Stomach (tissue), 9 donors: ENCODE measurements around the gene CD2AP. TPM values are rescaled to one million over a fixed set of nuclear protein-coding genes. Genes with fewer than 3 reads are reported as not detected.

Source experiments
- DNase-seq, 2 donors: peaks; one replicate each; pipeline versions ENCODE4 v3.0.0 to v3.0.0-alpha.2; 2013 to 2019
- H3K27ac ChIP-seq, 5 donors: fragments of 200-600 bp in 4 of 5; sonication (generic) in 4 of 5; one replicate each; pipeline ENCODE4 v1.5.1; 2013 to 2019; ENCODE audit warnings: mild to moderate bottlenecking in 1 of 5, moderate library complexity in 1 of 5
- H3K27me3 ChIP-seq, 3 donors: fragments of 200-600 bp; sonication (generic); one replicate each; pipeline ENCODE4 v1.5.1; 2017 to 2019; ENCODE audit warnings: mixed run types in 1 of 3
- H3K36me3 ChIP-seq, 4 donors: fragments of 200-600 bp; sonication (generic); 1 replicate in 3 of 4; 2 replicates in 1 of 4; pipeline ENCODE4 v1.5.1; 2016 to 2019
- H3K4me1 ChIP-seq, 4 donors: fragments of 200-600 bp; sonication (generic); one replicate each; pipeline ENCODE4 v1.5.1; 2016 to 2019
- H3K4me3 ChIP-seq, 4 donors: fragments of 200-600 bp; sonication (generic) in 3 of 4; one replicate each; pipeline ENCODE4 v1.5.1; 2016 to 2019; ENCODE audit warnings: mild to moderate bottlenecking in 1 of 4
- H3K9me3 ChIP-seq, 4 donors: fragments of 200-600 bp; sonication (generic); one replicate each; pipeline ENCODE4 v1.5.1; 2016 to 2019
- CTCF ChIP-seq, 7 experiments: fragments of 450-650 bp in 4 of 7; fragments of 200-600 bp in 3 of 7; sonication (generic) in 3 of 7; IDR thresholded peaks; one replicate each; pipeline ENCODE4 v1.5.1; 2016 to 2019; ENCODE audit warnings: antibody characterized with exemption in 7 of 7, control low read depth in 2 of 7, mild to moderate bottlenecking in 1 of 7
- EP300 ChIP-seq: sonication (generic); formaldehyde crosslinking; IDR thresholded peaks from one replicate; pipeline ENCODE4 v1.6.1; 2017; ENCODE audit warnings: antibody characterized with exemption
- POLR2A ChIP-seq, 4 donors: fragments of 450-650 bp; IDR thresholded peaks; one replicate each; pipeline ENCODE4 v1.6.1; 2016; ENCODE audit warnings: antibody characterized with exemption in 4 of 4, control low read depth in 2 of 4, mild to moderate bottlenecking in 1 of 4, moderate library complexity in 1 of 4
- POLR2AphosphoS5 ChIP-seq, 3 donors: sonication (generic); formaldehyde crosslinking; IDR thresholded peaks; one replicate each; pipeline ENCODE4 v1.6.1; 2016; ENCODE audit warnings: antibody characterized with exemption in 3 of 3
- WGBS, 5 donors: extraction: QIAGEN DNeasy Blood & Tissue Kit in 3 of 5; methylation state at CpG; one replicate each; pipeline versions ENCODE4 v1.1.5 to v1.1.7; 2013 to 2018; 5-methylcytosine and 5-hydroxymethylcytosine counted together
- intact Hi-C: fragments of 100-400 bp; cut with DNase I; formaldehyde crosslinking; loops from one replicate; pipeline ENCODE4 v1.15.1; 2023; ENCODE audit warnings: low total_unique reads
- polyA plus RNA-seq, 3 donors: library from polyadenylated mRNA; stranded (reverse); fragments of 200-250 nt; gene quantifications; one replicate each; pipeline ENCODE4 v1.2.3, GENCODE V29; 2013
- total RNA-seq, 5 donors: library from RNA; depleted of rRNA; stranded (reverse); fragments of >200 nt; gene quantifications; one replicate each; pipeline versions ENCODE4 v1.1.0 to v1.2.3, GENCODE V29; 2014 to 2016
- donor health status: healthy with polysubstance abuse.
- donor health status: Bipolar disorder and iron deficiency.
- donor health status: healthy.

CD2AP gene
- total and polyA plus RNA-seq, 8 donors: 10.3 to 118 (median 46.9) TPM

- no peak overlapping the region for H3K4me3 ChIP-seq
- H3K9me3 ChIP-seq: no peaks in the 10 kb centered on the region
- no peak for DNase-seq
- H3K36me3 ChIP-seq: no peaks in the 10 kb centered on the region
- TF ChIP-seq POLR2A (IDR thresholded peaks at IDR 0.05) (no peak), POLR2AphosphoS5 (IDR thresholded peaks at IDR 0.05) (no peak), EP300 (no peak), CTCF (IDR thresholded peaks at IDR 0.05) (no peak)
- H3K27me3 ChIP-seq: no peaks in the 10 kb centered on the region
- WGBS, 5 donors: 87 to 97% (median 96%) methylated on average over 2 of the region's 2 CpGs
- intact Hi-C loops: no loop called here
- H3K27ac ChIP-seq: no peak overlapping the region
- H3K4me1 ChIP-seq: no peaks in the 10 kb centered on the region
Observed at GRCh38 chr6:47451162-47451561, 26.4 kb upstream of the CD2AP start.

DNA sequence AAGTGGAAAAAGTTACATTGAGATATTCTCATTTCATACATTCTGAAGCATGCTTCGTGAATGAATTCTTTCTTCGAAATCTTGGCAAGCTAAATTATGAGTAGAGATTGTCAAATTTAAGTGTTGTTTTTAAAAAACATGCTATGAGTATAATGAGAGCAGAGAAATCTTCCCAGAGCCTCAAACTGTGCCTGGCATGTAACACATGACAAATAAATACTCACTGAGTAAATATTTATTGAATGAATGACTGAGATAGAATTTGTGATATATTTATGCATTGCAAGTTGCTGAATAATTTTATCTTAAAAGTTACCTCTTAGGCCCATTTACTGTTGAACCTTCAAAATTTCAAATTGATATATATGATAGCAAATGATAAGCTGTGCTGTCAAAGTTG lies 24.7 kb upstream of the CD2AP start:
- 77 to 91% (median 85%) methylated on average over 2 of the region's 2 CpGs for WGBS, 5 donors
- no peaks in the 10 kb centered on the region for H3K36me3 ChIP-seq
- intact Hi-C loops: no loop called here
- no peak for DNase-seq
- H3K27me3 ChIP-seq: no peaks in the 10 kb centered on the region
- no peaks in the 10 kb centered on the region for H3K4me1 ChIP-seq
- TF ChIP-seq EP300 (no peak), POLR2A (IDR thresholded peaks at IDR 0.05) (no peak), CTCF (IDR thresholded peaks at IDR 0.05) (no peak), POLR2AphosphoS5 (IDR thresholded peaks at IDR 0.05) (no peak)
- H3K9me3 ChIP-seq: no peaks in the 10 kb centered on the region
- no peak overlapping the region for H3K27ac ChIP-seq
- H3K4me3 ChIP-seq: no peak overlapping the region

DNA sequence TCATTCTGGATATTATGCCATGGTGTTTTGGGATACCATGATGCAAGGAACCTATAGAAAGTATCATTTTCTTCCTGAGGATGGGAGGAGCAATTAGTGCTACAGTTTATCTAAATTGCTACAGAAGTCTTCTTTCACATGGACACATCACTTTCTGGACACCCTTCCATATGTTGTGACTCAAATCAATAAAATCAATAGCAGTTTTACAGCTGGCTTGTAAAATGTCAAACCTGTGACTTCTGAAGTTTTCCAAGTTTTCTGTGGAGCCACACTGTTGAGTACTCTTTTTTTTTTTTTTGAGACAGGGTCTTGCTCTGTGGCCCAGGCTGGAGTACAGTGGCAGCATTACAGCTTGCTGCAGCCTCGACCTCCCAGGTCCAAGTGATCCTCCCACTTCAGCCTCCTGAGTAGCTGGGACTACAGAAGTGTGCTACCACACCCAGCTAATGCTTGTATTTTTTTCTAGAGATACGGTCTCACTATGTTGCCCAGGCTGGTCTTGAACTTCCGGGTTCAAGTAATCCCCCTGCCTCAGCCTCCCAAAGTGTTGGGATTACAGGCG lies 24.1 kb upstream of the CD2AP start:
- WGBS, 5 donors: 85 to 93% (median 91%) methylated on average over 4 of the region's 4 CpGs
- Histone ChIP-seq H3K27ac (no peak overlapping the region), H3K36me3 (no peaks in the 10 kb centered on the region), H3K27me3 (no peaks in the 10 kb centered on the region), H3K9me3 (no peaks in the 10 kb centered on the region), H3K4me3 (no peak overlapping the region), H3K4me1 (no peaks in the 10 kb centered on the region)
- no peak for TF ChIP-seq POLR2AphosphoS5 (IDR thresholded peaks at IDR 0.05)
- no peak for TF ChIP-seq EP300
- no peak for TF ChIP-seq POLR2A (IDR thresholded peaks at IDR 0.05)
- no peak for TF ChIP-seq CTCF (IDR thresholded peaks at IDR 0.05)
- DNase-seq: no peak
- intact Hi-C loops: no loop called here

DNA sequence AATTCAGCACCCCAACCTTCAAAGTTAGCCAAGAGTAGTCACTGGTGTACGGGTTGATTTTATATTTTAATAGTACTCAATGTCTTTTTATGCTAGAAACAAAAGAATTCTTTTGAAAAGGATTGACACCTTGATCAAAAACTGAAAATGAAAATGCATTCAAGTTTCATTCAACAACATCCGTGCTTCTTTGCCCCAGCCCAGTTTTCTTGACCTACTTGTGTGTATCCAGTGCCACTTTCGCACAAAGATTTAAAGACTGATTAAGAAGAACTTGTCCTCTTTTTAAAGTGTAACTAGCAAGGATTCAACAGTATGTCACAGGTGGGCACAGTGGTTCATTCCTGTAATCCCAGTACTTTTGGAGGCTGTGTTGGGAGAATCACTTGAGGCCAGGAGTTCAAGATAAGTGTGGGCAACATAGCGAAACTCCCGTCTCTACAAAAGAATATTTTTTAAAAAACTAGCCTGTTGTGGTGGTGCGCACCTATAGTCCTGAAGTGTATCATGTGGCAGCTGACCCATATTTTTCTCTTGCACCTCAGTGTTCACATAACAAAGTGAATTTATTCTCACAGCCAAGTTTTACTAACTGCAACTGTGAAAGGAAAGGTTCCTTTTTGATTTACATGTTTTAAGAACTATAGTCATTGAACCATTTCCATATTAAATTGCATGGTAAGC lies 22.7 kb upstream of the CD2AP start:
- H3K4me1 ChIP-seq: no peaks in the 10 kb centered on the region
- H3K9me3 ChIP-seq: no peaks in the 10 kb centered on the region
- H3K27ac ChIP-seq: no peak overlapping the region
- TF ChIP-seq CTCF (IDR thresholded peaks at IDR 0.05) (no peak), EP300 (no peak), POLR2AphosphoS5 (IDR thresholded peaks at IDR 0.05) (no peak), POLR2A (IDR thresholded peaks at IDR 0.05) (no peak)
- WGBS, 5 donors: 87 to 93% (median 90%) methylated on average over 6 of the region's 6 CpGs
- no peaks in the 10 kb centered on the region for H3K27me3 ChIP-seq
- no peak for DNase-seq
- intact Hi-C loops: no loop called here
- no peak overlapping the region for H3K4me3 ChIP-seq
- H3K36me3 ChIP-seq: no peaks in the 10 kb centered on the region
